Measurements from ENCODE around the gene TCF25.

- no peak for TF ChIP-seq CTCF (conservative IDR thresholded peaks at IDR 0.05 in 1 of 2, IDR thresholded peaks at IDR 0.05 in 1 of 2; ENCODE audit: low read depth in 1 of 2, low read length in 2 of 2)
- TF ChIP-seq EZH2 (IDR thresholded peaks at IDR 0.05; ENCODE audit: low read length, missing control alignments) = no peak
Observed at GRCh38 chr16:89945654-89946053, 72.3 kb downstream of the TCF25 start.
